NCI-H1694 (cell line): ENCODE results near the gene ASTN2.
"Not testable (repeated sequence)": the region's sequence is repeated elsewhere in the genome, so short reads cannot be mapped to it uniquely, and the experiment has no call there.

Experiments used
- DNase-seq: peaks from one replicate; lab custom pipeline; 2025; lab: John Stamatoyannopoulos, UW

ASTN2 gene

GRCh38 chr9:116479056-116479544 is 935.8 kb downstream of the ASTN2 start:
- DNase-seq = no peak

- DNase-seq = no peak
These were observed 937.2 kb downstream of the ASTN2 start for GRCh38 chr9:116477584-116478141.

- DNase-seq = no peak
These were observed 937.9 kb downstream of the ASTN2 start for GRCh38 chr9:116476935-116477381.

- no peak for DNase-seq
These were observed 938.9 kb downstream of the ASTN2 start for GRCh38 chr9:116476002-116476401.

GRCh38 chr9:116475201-116475600 is 939.7 kb downstream of the ASTN2 start:
- no peak for DNase-seq

GRCh38 chr9:116471944-116472506 is 942.8 kb downstream of the ASTN2 start:
- DNase-seq = no peak

- DNase-seq = no peak
These were observed 943.6 kb downstream of the ASTN2 start for GRCh38 chr9:116471093-116471906.

GRCh38 chr9:116468793-116469527 is 945.9 kb downstream of the ASTN2 start:
- no peak for DNase-seq

- no peak for DNase-seq
These were observed 946.5 kb downstream of the ASTN2 start for GRCh38 chr9:116468369-116468768.

GRCh38 chr9:116467740-116468351 is 947.0 kb downstream of the ASTN2 start:
- no peak for DNase-seq

- DNase-seq = no peak
These were observed 948.3 kb downstream of the ASTN2 start for GRCh38 chr9:116466271-116467235.

GRCh38 chr9:116465576-116466270 is 949.1 kb downstream of the ASTN2 start:
- DNase-seq = no peak

GRCh38 chr9:116464987-116465571 is 949.8 kb downstream of the ASTN2 start:
- DNase-seq = no peak

GRCh38 chr9:116464423-116464822 is 950.4 kb downstream of the ASTN2 start:
- DNase-seq = no peak

- no peak for DNase-seq
These were observed 953.2 kb downstream of the ASTN2 start for GRCh38 chr9:116461632-116462031.

GRCh38 chr9:116460026-116460425 is 954.8 kb downstream of the ASTN2 start:
- no peak for DNase-seq

- DNase-seq = no peak
These were observed 955.3 kb downstream of the ASTN2 start for GRCh38 chr9:116459576-116459975.

GRCh38 chr9:116456490-116457088 is 958.3 kb downstream of the ASTN2 start:
- DNase-seq = no peak

GRCh38 chr9:116454539-116454938 is 960.3 kb downstream of the ASTN2 start:
- DNase-seq = not testable (repeated sequence)
